Smooth muscle cell (in vitro differentiated cells): ENCODE data around the gene JPT2. TPM values are rescaled to one million over a fixed set of nuclear protein-coding genes. Genes with fewer than 3 reads are reported as not detected.

ENCODE experiments used
- DNase-seq: peaks from one replicate; lab custom pipeline; 2025; ENCODE audit not compliant: unreplicated experiment; lab: John Stamatoyannopoulos, UW
- H2AFZ ChIP-seq: fragments of 200-600 bp; sonication (generic); 2 replicates; pipeline ENCODE4 v1.6.0; 2016; ENCODE audit warnings: antibody characterized with exemption, low read depth, mild to moderate bottlenecking
- H3F3A ChIP-seq: fragments of 200-600 bp; sonication (generic); 2 replicates; pipeline ENCODE4 v1.6.0; 2017; ENCODE audit warnings: antibody characterized with exemption, low read depth
- H3K27ac ChIP-seq: fragments of 200-600 bp; sonication (generic); 2 replicates; pipeline ENCODE4 v1.5.1; 2016; ENCODE audit warnings: low read depth, mild to moderate bottlenecking
- H3K27me3 ChIP-seq: fragments of 200-600 bp; sonication (generic); 2 replicates; pipeline ENCODE4 v1.6.1; 2016; ENCODE audit warnings: low read depth, mild to moderate bottlenecking
- H3K36me3 ChIP-seq: fragments of 200-600 bp; sonication (generic); 2 replicates; pipeline ENCODE4 v1.5.1; 2016; ENCODE audit warnings: low read depth
- H3K4me1 ChIP-seq: fragments of 200-600 bp; sonication (generic); 2 replicates; pipeline ENCODE4 v1.5.1; 2016; ENCODE audit warnings: low read depth
- H3K4me2 ChIP-seq: fragments of 200-600 bp; sonication (generic); 2 replicates; pipeline ENCODE4 v1.6.0; 2016; ENCODE audit warnings: mild to moderate bottlenecking
- H3K4me3 ChIP-seq: fragments of 200-600 bp; sonication (generic); 2 replicates; pipeline ENCODE4 v1.5.1; 2016; ENCODE audit warnings: mild to moderate bottlenecking
- H3K79me2 ChIP-seq: fragments of 200-600 bp; sonication (generic); 2 replicates; pipeline ENCODE4 v1.6.0; 2016; ENCODE audit warnings: low read depth, mild to moderate bottlenecking
- H3K9ac ChIP-seq: fragments of 200-600 bp; sonication (generic); 2 replicates; pipeline ENCODE4 v1.6.0; 2016; ENCODE audit warnings: low read depth
- H3K9me3 ChIP-seq: fragments of 200-600 bp; sonication (generic); replicated peaks from 2 replicates; pipeline ENCODE4 v1.5.1; 2016; ENCODE audit warnings: low read depth
- H4K20me1 ChIP-seq: fragments of 200-600 bp; sonication (generic); 2 replicates; pipeline ENCODE4 v1.6.0; 2016; ENCODE audit warnings: low read depth
- CTCF ChIP-seq: fragments of 200-600 bp; sonication (generic); IDR thresholded peaks from 2 replicates; pipeline ENCODE4 v1.5.1; 2017; ENCODE audit warnings: borderline replicate concordance, mild to moderate bottlenecking, antibody characterized with exemption; ENCODE audit not compliant: insufficient read depth, poor library complexity, severe bottlenecking
- WGBS: methylation state at CpG from one replicate; pipeline ENCODE4 v1.1.7; 2016; ENCODE audit warnings: low lambda C conversion rate; 5-methylcytosine and 5-hydroxymethylcytosine counted together
- polyA plus RNA-seq: library from polyadenylated mRNA; unstranded; fragments of >200 nt; fragmentation: Nextera tagmentation; extraction: Ambion mirVana; gene quantifications from 2 replicates; pipeline ENCODE4 v1.2.1, GENCODE V29; 2016
- total RNA-seq: library from RNA; depleted of rRNA; stranded (reverse); fragments of >200 nt; gene quantifications from 2 replicates; pipeline ENCODE4 v1.2.3, GENCODE V29; 2014

Gene JPT2
- total RNA-seq (28.6 and 33.4 TPM in 2 replicates), polyA plus RNA-seq (7.2 and 11.2 TPM in 2 replicates)

DNA sequence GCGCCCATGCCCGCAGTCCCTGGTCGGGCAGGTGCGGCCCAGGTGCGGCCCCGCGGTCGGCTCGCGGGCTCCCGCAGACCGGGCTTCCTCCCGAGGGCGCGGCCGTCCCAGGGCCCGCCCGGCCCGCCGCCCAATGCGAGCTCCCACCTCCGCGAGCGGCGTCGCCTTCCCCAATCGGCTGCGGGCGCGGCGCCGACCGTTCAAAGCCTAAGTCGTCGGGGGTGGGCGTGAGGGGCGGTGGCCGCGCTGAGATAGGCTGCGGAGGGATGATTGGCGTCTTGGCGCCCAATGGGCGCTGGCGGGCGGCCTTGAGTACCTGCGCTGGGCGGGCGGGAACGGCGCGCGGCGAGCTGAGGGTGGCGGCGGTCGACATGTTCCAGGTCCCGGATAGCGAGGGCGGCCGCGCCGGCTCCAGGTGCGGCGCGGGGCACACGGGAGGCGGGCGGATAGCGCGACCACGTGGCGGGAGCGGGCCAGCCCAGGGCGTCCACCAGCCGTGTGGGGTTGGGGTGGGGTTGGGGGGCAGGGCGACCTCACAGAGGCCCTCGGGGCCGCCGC lies at the start of gene JPT2:
TSS of gene JPT2 (plus strand) at position 338 of the 558 bp plus-strand sequence. CDS start at position 372, 34 bp downstream.
- peak; percentile 75 for DNase-seq
- Histone ChIP-seq H3K27ac (peak within 1 kb of the TSS; percentile 62), H3K9ac (peak within 1 kb of the TSS; percentile 81), H3K4me3 (peak within 1 kb of the TSS; percentile 82), H4K20me1 (peaks cover 42% of the 10 kb centered on the region), H3K36me3 (no peaks in the 10 kb centered on the region), H2AFZ (peak within 1 kb of the TSS; percentile 20), H3K27me3 (no peaks in the 10 kb centered on the region), H3K9me3 (no peaks in the 10 kb centered on the region), H3F3A (no peaks in the 10 kb centered on the region), H3K4me2 (peak within 1 kb of the TSS; percentile 92), H3K79me2 (peaks cover 48% of the 10 kb centered on the region), H3K4me1 (peaks cover 13% of the 10 kb centered on the region)
- under 1% methylated on average over 23 of the region's 79 CpGs for WGBS
- TF ChIP-seq CTCF: no peak

- Histone ChIP-seq H3K27ac (no peak overlapping the region), H3K4me1 (no peaks in the 10 kb centered on the region), H4K20me1 (peaks cover 95% of the 10 kb centered on the region), H3K4me3 (no peak overlapping the region), H3K36me3 (peaks cover 6% of the 10 kb centered on the region), H3K4me2 (no peak overlapping the region), H3K79me2 (peaks cover 67% of the 10 kb centered on the region), H3K9me3 (no peaks in the 10 kb centered on the region), H2AFZ (no peak overlapping the region), H3F3A (no peaks in the 10 kb centered on the region), H3K27me3 (no peaks in the 10 kb centered on the region), H3K9ac (no peak overlapping the region)
- 97% methylated on average over 20 of the region's 20 CpGs for WGBS
- TF ChIP-seq CTCF: no peak
- no peak for DNase-seq
Observed at GRCh38 chr16:1630450-1631213, 47.4 kb upstream of the JPT2 start.

DNA sequence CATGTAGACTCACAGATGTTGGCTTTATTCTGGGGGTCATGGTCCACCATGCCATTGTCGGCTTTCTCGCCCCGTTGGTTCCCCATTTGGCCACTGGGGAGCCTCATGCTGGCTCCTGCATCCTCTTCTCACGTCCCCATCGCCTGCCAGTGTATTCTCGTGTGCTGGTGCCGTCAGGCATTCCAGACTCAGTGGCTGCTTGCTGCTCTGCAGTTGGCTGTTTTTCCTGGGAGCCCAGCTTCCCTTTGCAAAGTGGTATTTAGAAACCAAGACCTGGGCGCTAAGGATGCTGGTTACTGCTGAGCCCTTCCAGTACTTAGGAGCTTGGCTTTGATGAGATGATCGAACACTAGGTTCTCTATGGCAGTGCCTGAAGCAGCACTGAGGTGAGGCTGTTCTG lies 46.8 kb upstream of the JPT2 start:
- H3K36me3 ChIP-seq: peaks cover 6% of the 10 kb centered on the region
- H4K20me1 ChIP-seq: peaks cover 95% of the 10 kb centered on the region
- no peak overlapping the region for H3K9ac ChIP-seq
- H3K4me2 ChIP-seq: no peak overlapping the region
- no peaks in the 10 kb centered on the region for H3K27me3 ChIP-seq
- H3K4me3 ChIP-seq: no peak overlapping the region
- H3F3A ChIP-seq: no peaks in the 10 kb centered on the region
- no peaks in the 10 kb centered on the region for H3K9me3 ChIP-seq
- H3K79me2 ChIP-seq: peaks cover 62% of the 10 kb centered on the region
- TF ChIP-seq CTCF: no peak
- no peak overlapping the region for H3K27ac ChIP-seq
- no peak for DNase-seq
- WGBS: 92% methylated on average over 9 of the region's 9 CpGs
- H3K4me1 ChIP-seq: no peaks in the 10 kb centered on the region
- no peak overlapping the region for H2AFZ ChIP-seq
